Duodenal mucosa (tissue), 2 donors: ENCODE data around the gene ABCA7.

Source experiments
- H3K27ac ChIP-seq: one replicate; pipeline ENCODE4 v1.7.0; 2013; ENCODE audit warnings: low read depth, low read length
- H3K27me3 ChIP-seq, 2 donors: one replicate each; pipeline ENCODE4 v1.7.0; 2013; ENCODE audit warnings: low read length in 2 of 2, control low read depth in 1 of 2; ENCODE audit not compliant: insufficient read depth in 2 of 2, control insufficient read depth in 1 of 2
- H3K36me3 ChIP-seq, 2 donors: one replicate each; pipeline ENCODE4 v1.7.0; 2013; ENCODE audit warnings: low read length in 2 of 2, control low read depth in 1 of 2; ENCODE audit not compliant: insufficient read depth in 2 of 2, control insufficient read depth in 1 of 2
- H3K4me1 ChIP-seq, 2 donors: one replicate each; pipeline ENCODE4 v1.7.0; 2013; ENCODE audit warnings: low read length in 2 of 2, control low read depth in 1 of 2; ENCODE audit not compliant: insufficient read depth in 2 of 2, control insufficient read depth in 1 of 2
- H3K4me3 ChIP-seq, 2 donors: one replicate each; pipeline ENCODE4 v1.7.0; 2013; ENCODE audit warnings: low read length in 2 of 2, low read depth in 1 of 2
- H3K9ac ChIP-seq, 2 donors: one replicate each; pipeline ENCODE4 v1.7.0; 2013; ENCODE audit warnings: low read length in 2 of 2, low read depth in 1 of 2
- H3K9me3 ChIP-seq, 2 donors: one replicate each; pipeline ENCODE4 v1.7.0; 2013; ENCODE audit warnings: low read length in 2 of 2, control low read depth in 1 of 2; ENCODE audit not compliant: control insufficient read depth in 1 of 2

The ABCA7 gene

GRCh38 chr19:1058112-1058511 lies 18.2 kb downstream of the ABCA7 start:
- Histone ChIP-seq H3K9me3 (no peaks in the 10 kb centered on the region), H3K9ac (no peak overlapping the region), H3K4me1 (no peaks in the 10 kb centered on the region), H3K27ac (no peak overlapping the region), H3K36me3 (no peaks in the 10 kb centered on the region), H3K27me3 (no peaks in the 10 kb centered on the region), H3K4me3 (no peak overlapping the region)

- no peak overlapping the region for H3K27ac ChIP-seq
- no peaks in the 10 kb centered on the region for H3K36me3 ChIP-seq
- no peak overlapping the region for H3K9ac ChIP-seq
- H3K27me3 ChIP-seq: peaks cover 0 to 4% of the 10 kb centered on the region in 2 donors
- H3K9me3 ChIP-seq: no peaks in the 10 kb centered on the region
- H3K4me1 ChIP-seq: peaks cover 4 to 11% of the 10 kb centered on the region in 2 donors
- no peak overlapping the region for H3K4me3 ChIP-seq
These were observed 20.8 kb downstream of the ABCA7 start for GRCh38 chr19:1060689-1061088.

DNA sequence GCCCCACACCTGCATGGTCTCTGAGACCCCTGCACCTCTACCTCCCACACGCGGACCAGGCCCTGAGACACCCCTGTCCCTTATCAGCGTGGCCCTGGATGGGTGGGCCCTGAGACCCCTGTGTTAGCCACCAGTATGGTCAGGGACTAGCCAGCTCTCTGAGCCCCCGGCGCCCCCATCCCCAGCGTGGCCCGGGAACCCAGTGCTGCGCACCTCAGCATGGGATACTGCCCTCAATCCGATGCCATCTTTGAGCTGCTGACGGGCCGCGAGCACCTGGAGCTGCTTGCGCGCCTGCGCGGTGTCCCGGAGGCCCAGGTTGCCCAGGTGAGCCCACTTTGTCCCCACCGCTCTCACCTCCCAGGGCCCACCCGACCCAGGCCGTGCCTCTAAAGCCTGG lies 22.1 kb downstream of the ABCA7 start:
- no peak overlapping the region for H3K9ac ChIP-seq
- no peak overlapping the region for H3K4me3 ChIP-seq
- H3K9me3 ChIP-seq: no peaks in the 10 kb centered on the region
- H3K27ac ChIP-seq: no peak overlapping the region
- peaks cover 4 to 20% of the 10 kb centered on the region in 2 donors for H3K4me1 ChIP-seq
- no peaks in the 10 kb centered on the region for H3K36me3 ChIP-seq
- H3K27me3 ChIP-seq: peaks cover 12 to 15% of the 10 kb centered on the region in 2 donors

GRCh38 chr19:1062387-1063029 lies 22.6 kb downstream of the ABCA7 start:
- H3K9me3 ChIP-seq: no peaks in the 10 kb centered on the region
- no peak overlapping the region for H3K27ac ChIP-seq
- H3K4me1 ChIP-seq: peaks cover 4 to 20% of the 10 kb centered on the region in 2 donors
- H3K36me3 ChIP-seq: no peaks in the 10 kb centered on the region
- H3K4me3 ChIP-seq: no peak overlapping the region
- H3K9ac ChIP-seq: no peak overlapping the region
- H3K27me3 ChIP-seq: peaks cover 13 to 15% of the 10 kb centered on the region in 2 donors

DNA sequence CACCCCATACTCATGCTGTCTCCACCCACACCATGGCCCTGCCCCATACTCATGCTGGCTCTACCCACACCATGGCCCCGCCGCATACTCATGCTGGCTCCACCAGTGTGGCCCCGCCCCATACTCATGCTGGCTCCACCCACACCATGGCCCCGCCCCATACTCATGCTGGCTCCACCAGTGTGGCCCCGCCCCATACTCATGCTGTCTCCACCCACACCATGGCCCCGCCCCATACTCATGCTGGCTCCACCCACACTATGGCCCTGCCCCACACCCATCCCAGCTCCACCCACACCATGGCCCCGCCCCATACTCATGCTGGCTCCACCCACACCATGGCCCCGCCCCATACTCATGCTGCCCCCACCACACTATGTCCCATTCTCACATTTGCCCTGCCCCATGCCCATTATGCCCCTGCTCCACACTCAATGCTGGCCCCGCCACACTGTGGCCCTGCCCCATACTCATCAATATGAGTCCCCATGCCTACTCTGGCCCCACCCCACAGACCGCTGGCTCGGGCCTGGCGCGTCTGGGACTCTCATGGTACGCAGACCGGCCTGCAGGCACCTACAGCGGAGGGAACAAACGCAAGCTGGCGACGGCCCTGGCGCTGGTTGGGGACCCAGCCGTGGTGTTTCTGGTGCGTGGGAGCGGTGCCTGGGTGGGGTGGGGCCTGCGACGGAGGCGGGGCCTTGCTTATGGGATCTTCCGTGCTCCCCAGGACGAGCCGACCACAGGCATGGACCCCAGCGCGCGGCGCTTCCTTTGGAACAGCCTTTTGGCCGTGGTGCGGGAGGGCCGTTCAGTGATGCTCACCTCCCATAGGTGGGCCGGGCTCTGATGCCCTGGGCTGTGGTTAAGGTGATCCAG lies 23.4 kb downstream of the ABCA7 start:
- Histone ChIP-seq H3K27ac (no peak overlapping the region), H3K4me3 (no peak overlapping the region), H3K9ac (no peak overlapping the region), H3K27me3 (peaks cover 13 to 18% of the 10 kb centered on the region in 2 donors), H3K36me3 (no peaks in the 10 kb centered on the region), H3K9me3 (no peaks in the 10 kb centered on the region), H3K4me1 (peaks cover 4 to 20% of the 10 kb centered on the region in 2 donors)

DNA sequence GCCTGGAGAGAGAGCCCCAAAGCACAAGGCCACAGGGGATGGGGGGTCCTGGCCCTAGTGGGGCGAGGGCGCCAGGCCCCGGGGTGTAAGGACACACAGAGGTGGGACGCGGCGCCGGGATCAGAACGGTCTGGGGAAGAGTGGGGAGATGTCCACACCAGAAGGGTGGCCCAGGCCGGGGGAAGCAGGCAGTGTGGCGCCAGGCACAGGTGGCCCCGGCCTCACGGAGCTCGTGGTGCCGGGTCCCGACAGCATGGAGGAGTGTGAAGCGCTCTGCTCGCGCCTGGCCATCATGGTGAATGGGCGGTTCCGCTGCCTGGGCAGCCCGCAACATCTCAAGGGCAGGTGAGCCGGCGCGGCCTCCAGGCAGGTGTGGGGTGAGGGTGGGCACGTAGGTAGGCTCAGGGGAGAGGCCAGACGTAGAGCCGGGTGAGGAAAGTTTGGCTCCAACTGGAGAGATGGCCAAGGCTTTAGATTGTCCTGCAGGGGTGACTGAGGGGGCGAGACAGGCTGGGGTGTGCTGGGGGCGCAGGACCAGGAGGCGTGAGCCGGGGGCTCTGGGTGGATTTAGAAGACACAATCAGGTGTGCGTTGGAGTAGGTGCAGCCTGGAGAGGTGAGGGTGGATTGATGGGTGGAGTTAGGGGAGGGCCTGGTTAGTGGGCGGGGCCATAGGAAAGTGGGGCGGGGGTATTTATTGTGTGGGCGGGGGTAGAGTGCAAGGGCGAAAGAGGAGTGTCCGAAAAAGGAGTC lies 24.2 kb downstream of the ABCA7 start:
- peaks cover 8 to 24% of the 10 kb centered on the region in 2 donors for H3K4me1 ChIP-seq
- no peak overlapping the region for H3K27ac ChIP-seq
- no peak overlapping the region for H3K9ac ChIP-seq
- no peak overlapping the region for H3K4me3 ChIP-seq
- H3K36me3 ChIP-seq: no peaks in the 10 kb centered on the region
- H3K9me3 ChIP-seq: no peaks in the 10 kb centered on the region
- peaks cover 13 to 26% of the 10 kb centered on the region in 2 donors for H3K27me3 ChIP-seq

GRCh38 chr19:1064661-1065605 lies 25.0 kb downstream of the ABCA7 start:
- Histone ChIP-seq H3K27me3 (peaks cover 13 to 29% of the 10 kb centered on the region in 2 donors), H3K27ac (no peak overlapping the region), H3K4me1 (peaks cover 14 to 30% of the 10 kb centered on the region in 2 donors), H3K9ac (no peak overlapping the region), H3K4me3 (no peak overlapping the region), H3K9me3 (no peaks in the 10 kb centered on the region), H3K36me3 (no peaks in the 10 kb centered on the region)

DNA sequence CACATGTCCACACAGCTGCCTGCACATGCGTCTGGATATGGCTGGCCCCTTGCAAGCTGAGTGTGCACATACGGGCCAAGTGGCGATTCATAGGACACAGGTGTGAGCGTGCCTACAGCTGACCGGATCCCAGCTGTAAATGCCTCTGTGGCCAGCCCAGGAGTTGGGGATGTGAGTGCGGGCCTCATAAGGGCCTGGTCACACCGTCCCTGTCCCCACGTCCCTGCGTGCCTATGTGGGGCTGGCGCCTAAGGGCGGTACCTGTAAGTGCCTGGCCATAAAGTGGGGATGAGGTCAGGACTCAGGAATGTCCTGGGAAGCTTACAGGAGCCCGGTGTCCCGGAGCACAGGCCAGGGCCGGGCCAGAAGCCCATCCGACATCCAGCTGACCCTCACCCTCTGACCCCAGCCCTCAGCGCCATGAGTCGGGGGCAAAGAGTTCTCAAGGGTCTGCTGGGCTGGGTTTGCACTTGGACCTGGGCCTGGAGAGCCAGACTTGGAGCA lies 25.8 kb downstream of the ABCA7 start:
- no peaks in the 10 kb centered on the region for H3K36me3 ChIP-seq
- no peak overlapping the region for H3K9ac ChIP-seq
- H3K27ac ChIP-seq: no peak overlapping the region
- H3K4me1 ChIP-seq: peaks cover 14 to 30% of the 10 kb centered on the region in 2 donors
- H3K27me3 ChIP-seq: peaks cover 13 to 30% of the 10 kb centered on the region in 2 donors
- no peak overlapping the region for H3K4me3 ChIP-seq
- H3K9me3 ChIP-seq: no peaks in the 10 kb centered on the region

- Histone ChIP-seq H3K36me3 (no peaks in the 10 kb centered on the region), H3K4me1 (peaks cover 14 to 30% of the 10 kb centered on the region in 2 donors), H3K9ac (no peak overlapping the region), H3K27me3 (peaks cover 18 to 34% of the 10 kb centered on the region in 2 donors), H3K4me3 (peak overlapping the region; percentile 35 to 51), H3K27ac (no peak overlapping the region), H3K9me3 (no peaks in the 10 kb centered on the region)
These were observed 26.4 kb downstream of the ABCA7 start for GRCh38 chr19:1066251-1066747.
